ENCODE results near the gene TGOLN2.
"Not testable (repeated sequence)": the region's sequence is repeated elsewhere in the genome, so short reads cannot be mapped to it uniquely, and the experiment has no call there.

The TGOLN2 gene

DNA sequence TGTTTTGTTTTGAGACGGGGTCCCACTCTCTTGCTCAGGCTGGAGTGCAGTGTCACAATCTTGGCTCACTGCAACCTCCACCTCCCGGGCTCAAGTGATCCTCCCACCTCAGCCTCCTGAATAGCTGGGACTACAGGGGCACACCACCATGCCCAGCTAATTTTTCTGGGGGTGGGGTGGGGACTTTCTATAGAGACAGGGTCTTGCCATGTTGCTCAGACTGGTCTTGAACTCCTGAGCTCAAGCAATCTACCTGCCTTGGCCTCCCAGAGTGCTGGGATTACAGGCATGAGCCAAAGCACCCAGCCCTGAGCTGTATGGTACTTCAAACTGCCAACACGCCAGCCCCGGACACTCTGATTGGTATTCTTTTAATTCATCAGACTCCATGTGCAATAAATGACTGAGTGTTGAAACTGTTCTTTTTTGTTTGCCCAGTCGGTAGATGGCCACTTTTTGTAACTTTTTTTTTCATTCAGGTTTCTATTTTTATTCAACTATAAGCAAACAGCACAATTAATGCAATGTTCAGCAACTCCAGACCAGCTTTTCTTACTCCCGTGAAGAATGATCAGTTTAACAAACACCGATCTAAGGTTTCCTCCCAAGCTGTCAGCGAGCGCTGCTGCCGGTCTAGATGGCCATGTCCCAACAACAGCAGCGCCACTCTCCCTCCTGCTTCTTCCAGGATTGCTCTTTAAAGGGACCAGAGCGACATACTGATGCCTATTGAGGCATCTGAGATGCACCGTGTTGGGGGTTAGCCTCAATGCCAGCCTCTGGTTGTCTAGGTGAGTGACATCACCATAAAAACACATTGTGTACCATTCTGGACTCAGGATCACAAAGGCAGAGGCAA is 12.5 kb upstream of the TGOLN2 start:
- no peak for DNase-seq (ENCODE audit: low read depth in 1 of 2, low spot score in 1 of 2)

DNA sequence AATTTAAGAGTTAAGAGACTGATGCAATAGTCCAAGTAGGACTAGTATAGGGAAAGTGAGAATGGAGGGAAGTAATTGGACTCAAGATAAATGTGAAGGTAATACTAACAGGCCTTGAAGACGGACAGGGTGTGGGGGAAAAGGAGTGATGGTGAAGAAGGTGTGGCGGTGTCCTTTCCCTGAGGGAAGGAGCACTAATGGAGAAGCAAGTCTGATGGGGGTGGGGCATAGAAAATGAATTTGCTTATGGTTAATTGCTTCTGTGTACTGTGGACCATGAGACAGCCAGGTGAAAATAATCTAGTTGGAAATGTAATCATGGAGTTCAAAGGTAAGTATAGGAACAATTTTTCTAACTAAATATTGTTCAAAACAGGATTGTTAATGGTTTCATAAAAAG is 7.1 kb upstream of the TGOLN2 start:
- DNase-seq (ENCODE audit: low read depth in 1 of 2, low spot score in 1 of 2): no peak

- not testable (repeated sequence) for DNase-seq (ENCODE audit: low read depth in 1 of 2, low spot score in 1 of 2)
These were observed 6.1 kb upstream of the TGOLN2 start for GRCh38 chr2:85333877-85334276.

GRCh38 chr2:85330839-85331636 is 3.2 kb upstream of the TGOLN2 start:
- DNase-seq (ENCODE audit: low read depth in 1 of 2, low spot score in 1 of 2): no peak

- DNase-seq (ENCODE audit: low read depth in 1 of 2, low spot score in 1 of 2): not testable (repeated sequence)
These were observed 1.9 kb upstream of the TGOLN2 start for GRCh38 chr2:85329701-85330100.

DNA sequence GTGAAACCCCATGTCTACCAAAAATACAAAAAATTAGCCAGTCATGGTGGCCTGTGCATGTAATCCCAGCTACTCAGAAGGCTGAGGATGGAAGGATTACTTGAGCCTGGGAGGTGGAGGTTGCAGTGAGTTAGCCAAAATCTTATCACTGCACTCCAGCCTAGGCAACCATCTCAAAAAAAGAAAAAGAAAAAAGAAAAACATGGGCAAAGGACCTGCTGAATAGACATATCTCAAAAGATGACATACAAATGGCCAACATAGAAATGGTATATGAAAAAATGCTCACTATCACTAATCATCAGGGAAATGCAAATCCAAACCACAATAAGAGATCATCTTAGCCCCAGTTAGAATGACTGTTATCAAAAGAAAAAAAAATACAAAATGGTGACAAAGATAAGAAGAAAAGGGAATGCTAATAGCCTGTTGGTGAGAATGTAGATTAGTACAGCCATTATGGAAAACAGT is 1.4 kb upstream of the TGOLN2 start:
- no peak for DNase-seq (ENCODE audit: low read depth in 1 of 2, low spot score in 1 of 2)

- peak in 1 of 2 donors; percentile 16 for DNase-seq (ENCODE audit: low read depth in 1 of 2, low spot score in 1 of 2)
These were observed 498 bp downstream of the TGOLN2 start for GRCh38 chr2:85327160-85327821.

DNA sequence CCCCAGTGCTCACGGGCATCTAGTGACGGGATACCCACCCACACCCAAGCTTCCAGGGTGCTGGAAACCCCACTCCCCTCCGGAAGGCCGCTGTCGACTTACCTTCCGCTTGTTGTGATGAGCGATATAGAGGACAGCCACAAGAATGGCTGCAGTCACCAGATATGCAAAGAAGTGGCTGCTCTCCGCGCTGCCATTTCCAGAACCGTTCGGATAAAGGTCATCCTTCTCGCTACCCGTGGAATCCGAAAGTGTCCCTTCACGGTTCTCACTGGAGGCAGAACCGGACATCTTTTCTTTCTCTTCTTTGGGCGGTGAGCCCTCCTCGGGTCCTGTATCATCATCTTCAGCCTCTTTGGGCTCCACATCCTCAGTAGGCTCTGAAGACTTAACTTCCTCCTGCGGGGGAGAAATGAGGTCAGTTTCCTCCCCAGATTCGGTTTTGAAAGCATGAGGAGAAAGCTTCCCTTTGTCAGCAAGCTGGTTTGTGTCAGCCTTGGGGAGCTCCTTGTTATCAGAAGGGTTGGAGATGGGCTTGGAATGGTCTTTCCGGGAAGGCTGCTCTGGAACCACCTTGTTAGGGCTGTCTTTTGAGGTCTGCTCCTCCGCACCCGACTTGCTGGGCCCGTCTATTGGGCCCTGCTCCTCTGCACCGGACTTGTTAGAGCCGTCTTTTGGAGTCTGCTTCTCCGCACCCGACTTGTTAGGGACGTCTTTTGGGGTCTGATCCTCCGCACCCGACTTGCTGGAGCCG is 1.2 kb downstream of the TGOLN2 start:
- DNase-seq (ENCODE audit: low read depth in 1 of 2, low spot score in 1 of 2): no peak

DNA sequence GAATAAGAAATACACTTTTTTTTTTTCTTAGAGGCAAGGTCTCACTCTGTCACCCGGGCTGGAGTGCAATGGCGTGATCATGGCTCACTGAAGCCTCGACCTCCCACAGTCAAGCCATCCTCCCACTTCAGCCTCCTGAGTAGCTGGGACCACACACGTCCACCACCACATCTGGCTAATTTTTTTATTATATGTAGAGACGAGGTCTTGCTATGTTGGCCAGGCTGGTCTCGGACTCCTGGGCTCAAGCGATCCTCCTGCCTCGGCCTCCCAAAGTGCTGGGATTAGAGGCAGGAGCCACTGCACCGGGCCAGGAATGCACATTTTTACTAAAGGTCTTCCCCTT is 2.4 kb downstream of the TGOLN2 start:
- DNase-seq (ENCODE audit: low read depth in 1 of 2, low spot score in 1 of 2): no peak

- no peak for DNase-seq (ENCODE audit: low read depth in 1 of 2, low spot score in 1 of 2)
These were observed 2.9 kb downstream of the TGOLN2 start for GRCh38 chr2:85324639-85325465.

DNA sequence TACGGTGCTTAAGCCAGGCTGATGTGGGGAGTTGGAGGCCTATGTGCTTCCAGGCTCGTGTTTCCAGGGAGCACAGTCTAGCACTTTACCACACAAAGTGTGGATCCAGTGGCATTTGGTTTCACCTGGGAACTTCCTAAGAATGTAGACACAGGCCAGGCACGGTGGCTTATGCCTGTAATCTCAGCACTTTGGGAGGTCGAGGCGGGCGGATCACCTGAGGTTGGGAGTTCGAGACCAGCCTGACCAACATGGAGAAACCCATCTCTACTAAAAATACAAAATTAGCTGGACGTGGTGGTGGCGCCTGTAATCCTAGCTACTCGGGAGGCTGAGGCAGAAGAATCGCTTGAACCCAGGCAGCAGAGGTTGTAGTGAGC is 3.8 kb downstream of the TGOLN2 start:
- DNase-seq (ENCODE audit: low read depth in 1 of 2, low spot score in 1 of 2): not testable (repeated sequence)

DNA sequence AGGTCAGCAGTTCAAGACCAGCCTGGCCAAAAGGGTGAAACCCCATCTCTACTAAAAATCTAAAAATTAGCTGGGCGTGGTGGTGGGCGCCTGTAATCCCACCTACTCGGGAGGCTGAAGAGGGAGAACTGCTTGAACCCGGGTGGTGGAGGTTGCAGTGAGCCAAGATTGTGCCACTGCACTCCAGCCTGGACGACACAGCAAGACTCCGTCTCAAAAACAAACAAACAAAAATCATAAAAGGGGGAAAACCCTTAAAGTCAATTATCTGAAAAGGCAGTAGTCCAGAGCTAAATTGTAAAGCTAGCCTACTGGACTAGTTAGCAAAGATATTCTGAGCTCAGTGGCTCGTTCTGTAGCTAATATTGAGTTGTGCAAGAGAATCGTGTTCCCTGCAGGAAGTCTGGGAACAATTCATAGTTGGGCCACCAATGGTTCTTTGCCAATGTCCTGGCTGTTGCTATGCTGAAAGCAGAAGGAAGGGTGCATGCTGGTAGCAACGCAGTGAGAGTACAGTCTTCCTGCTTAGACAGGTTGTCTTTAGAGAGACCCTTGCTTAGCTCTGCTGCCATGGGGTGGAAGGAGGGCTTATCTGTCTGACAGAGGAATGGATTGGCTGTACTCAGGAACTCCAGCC is 4.3 kb downstream of the TGOLN2 start:
- no peak for DNase-seq (ENCODE audit: low read depth in 1 of 2, low spot score in 1 of 2)

GRCh38 chr2:85319796-85320195 is 8.0 kb downstream of the TGOLN2 start:
- DNase-seq (ENCODE audit: low read depth in 1 of 2, low spot score in 1 of 2): no peak

DNA sequence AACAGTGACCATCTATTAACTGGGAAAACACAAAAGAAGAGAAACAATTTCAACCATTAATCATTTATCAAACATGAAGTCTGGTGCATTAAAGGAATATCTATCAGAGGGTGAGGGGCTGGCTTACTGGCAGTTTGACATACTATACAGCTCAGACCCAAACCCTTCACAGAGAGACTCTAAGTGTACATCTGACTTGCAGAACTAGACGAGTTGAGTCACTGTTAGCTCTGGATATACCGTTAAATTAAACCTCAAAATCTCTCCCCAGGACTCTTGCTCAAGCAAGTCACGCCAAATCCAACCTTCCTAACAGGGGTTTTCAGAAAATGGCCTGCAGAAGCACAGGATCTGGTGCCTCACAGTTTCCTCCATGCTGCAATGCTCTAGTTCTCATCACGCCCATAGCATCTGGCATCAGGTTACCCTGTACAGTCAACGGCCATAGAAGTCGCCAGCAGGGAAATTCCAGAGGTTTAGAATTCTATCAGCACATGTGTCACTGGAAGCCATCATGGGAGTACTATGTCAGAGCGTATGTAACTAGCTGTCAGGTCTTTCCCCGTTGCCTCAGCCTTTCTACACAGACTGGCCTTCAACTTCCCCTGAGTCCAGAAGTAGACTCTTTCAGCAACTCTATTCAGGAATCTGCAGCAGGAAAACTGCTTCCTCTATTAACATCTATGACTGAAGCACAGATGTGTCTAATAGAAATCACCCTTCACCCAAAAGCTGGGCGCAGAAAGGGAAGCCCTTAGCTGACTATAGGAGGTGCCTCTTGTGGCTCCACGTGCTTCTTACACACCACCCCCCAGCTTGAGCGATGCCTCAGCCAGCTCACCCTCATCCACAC is 9.3 kb downstream of the TGOLN2 start:
- DNase-seq (ENCODE audit: low read depth in 1 of 2, low spot score in 1 of 2): no peak

DNA sequence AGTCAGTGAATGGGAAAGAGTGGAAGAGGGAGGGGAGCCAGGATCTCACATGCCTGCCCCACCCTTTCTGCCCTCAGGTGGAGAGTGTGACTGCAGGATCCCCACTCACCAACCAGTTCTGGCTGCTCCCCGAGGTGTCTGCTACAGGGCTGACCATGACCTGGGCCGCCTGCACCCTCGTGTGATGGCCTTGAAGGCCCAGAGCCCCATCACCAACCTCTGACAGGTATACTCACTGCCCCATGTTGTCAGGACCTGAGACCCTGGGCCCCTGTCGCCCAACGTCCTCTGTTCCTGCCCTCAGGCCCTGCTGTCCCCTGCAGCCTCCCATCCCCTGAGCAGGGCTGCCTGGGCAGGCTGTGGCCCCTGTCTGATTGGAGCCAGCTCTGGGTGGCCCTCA is 11.9 kb downstream of the TGOLN2 start:
- not testable (repeated sequence) for DNase-seq (ENCODE audit: low read depth in 1 of 2, low spot score in 1 of 2)

GRCh38 chr2:85314884-85315242 is 12.9 kb downstream of the TGOLN2 start:
- DNase-seq (ENCODE audit: low read depth in 1 of 2, low spot score in 1 of 2): no peak

DNA sequence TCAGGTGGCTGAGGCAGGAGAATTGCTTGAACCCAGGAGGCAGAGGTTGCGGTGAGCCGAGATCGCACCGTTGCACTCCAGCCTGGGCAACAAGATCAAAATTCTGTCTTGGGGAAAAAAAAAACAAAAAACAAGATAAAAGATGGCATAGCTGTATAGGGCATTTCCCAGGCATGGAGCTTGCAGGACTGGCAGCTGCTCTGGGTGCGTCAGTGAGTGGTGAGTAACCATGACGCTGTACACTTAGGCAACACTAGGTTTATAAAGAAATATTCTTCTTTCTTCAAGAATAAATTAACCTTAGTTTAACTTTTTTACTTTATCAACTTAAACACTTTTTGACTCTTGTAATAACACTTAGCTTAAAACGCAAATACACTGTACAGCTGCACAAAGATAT is 15.4 kb downstream of the TGOLN2 start:
- no peak for DNase-seq (ENCODE audit: low read depth in 1 of 2, low spot score in 1 of 2)

- DNase-seq (ENCODE audit: low read depth in 1 of 2, low spot score in 1 of 2): no peak
These were observed 17.5 kb downstream of the TGOLN2 start for GRCh38 chr2:85310330-85310729.
